K562 (cell line): ENCODE results near the gene ZPR1.

Experiments used
- CREB1 ChIP-seq, 2 experiments: sonication (generic) in 1 of 2; formaldehyde crosslinking in 1 of 2; IDR thresholded peaks; 2 replicates each; pipeline versions ENCODE4 v1.6.1 to v1.8.0; 2012 to 2022; ENCODE audit warnings: inconsistent platforms in 1 of 2, mild to moderate bottlenecking in 1 of 2, missing genetic modification reagents in 1 of 2, moderate library complexity in 1 of 2
- CTCF ChIP-seq, 3 experiments: IDR thresholded peaks in 2 of 3; conservative IDR thresholded peaks in 1 of 3; 2 replicates each; pipeline ENCODE4 v1.5.1; 2011 to 2012; ENCODE audit warnings: low read length in 3 of 3, mild to moderate bottlenecking in 3 of 3, control low read depth in 2 of 3, improper control_type of control experiment in 1 of 3, inconsistent platforms in 1 of 3, low read depth in 1 of 3, mixed read lengths in 1 of 3, moderate library complexity in 1 of 3; ENCODE audit not compliant: insufficient read depth in 2 of 3
- MAX ChIP-seq: sonication (generic); formaldehyde crosslinking; IDR thresholded peaks from 2 replicates; pipeline ENCODE4 v1.9.0; 2022; ENCODE audit warnings: mild to moderate bottlenecking, missing genetic modification reagents
- ZNF76 ChIP-seq: fragments of 250-450 bp; sonication (Bioruptor Pico); IDR thresholded peaks from 2 replicates; pipeline ENCODE4 v1.4.0; 2020; ENCODE audit warnings: mild to moderate bottlenecking, moderate library complexity, borderline replicate concordance

- no peak for TF ChIP-seq MAX (CRISPR knock-in tag)
- TF ChIP-seq CTCF (IDR thresholded peaks at IDR 0.05 in 2 of 3, conservative IDR thresholded peaks at IDR 0.05 in 1 of 3; ENCODE audit: insufficient read depth in 2 of 3, low read depth in 1 of 3, low read length in 3 of 3) = no peak
- TF ChIP-seq ZNF76 (CRISPR knock-in tag) = no peak
- TF ChIP-seq CREB1 (IDR thresholded peaks at IDR 0.05) = no peak
- TF ChIP-seq CREB1 (CRISPR knock-in tag; IDR thresholded peaks at IDR 0.05) = no peak
These were observed 25.7 kb downstream of the ZPR1 start for GRCh38 chr11:116762132-116762531.
